K562 (cell line): Measurements from ENCODE around the gene P2RY11. TPM values are rescaled to one million over a fixed set of nuclear protein-coding genes. Genes with fewer than 3 reads are reported as not detected.
A peak's percentile ranks its signal among the peaks of the same experiment; 100 is the strongest.

Experiments used
- ATAC-seq: fragments of 200-7000 bp; cut with Tn5 transposase; 3 replicates; pipeline ENCODE4 v1.9.1; 2020; ENCODE audit warnings: moderate library complexity
- BruUV-seq: library from RNA; stranded (reverse); fragments of 400-500 nt; replicated peaks from 2 replicates; lab custom pipeline; 2021; lab: Mats Ljungman, UMichigan
- CTCF ChIA-PET: fragments of 300-600 bp; formaldehyde crosslinking; extraction: SDS; loops from one replicate; lab custom pipeline; 2021; ENCODE audit warnings: low intra/inter-chr PET ratio; lab: Yijun Ruan, JAX
- POLR2A ChIA-PET: fragments of 300-600, 350-650 bp; sonication (Branson Sonifier 250); formaldehyde crosslinking; extraction: SDS; loops from one replicate; lab custom pipeline; 2021; ENCODE audit warnings: antibody characterized with exemption, inconsistent platforms; lab: Yijun Ruan, JAX
- DNase-seq, 4 experiments: peaks; one replicate each; pipeline versions ENCODE4 v3.0.0 to v3.0.0-alpha.2; 2011 to 2018; ENCODE audit warnings: low spot score in 3 of 4, mixed read lengths in 3 of 4; ENCODE audit errors: extremely low read depth in 1 of 4
- FAIRE-seq: peaks from 2 replicates; lab custom pipeline; 2011; peaks lifted over from hg19 to GRCh38; lab: Jason Lieb, UNC
- H2AFZ ChIP-seq: 2 replicates; pipeline ENCODE4 v1.6.0; 2011; ENCODE audit warnings: low read depth, low read length, control low read depth, inconsistent platforms
- H3K27ac ChIP-seq: fragments of 200-600 bp; 3 replicates; pipeline ENCODE4 v1.8.0; 2011; ENCODE audit warnings: low read depth, mild to moderate bottlenecking, control low read depth, inconsistent platforms, low read length, moderate library complexity, mixed read lengths; ENCODE audit errors: extremely low read depth
- H3K27me3 ChIP-seq, 2 experiments: fragments of 300-600 bp in 1 of 2; 2 replicates in 1 of 2; 3 replicates in 1 of 2; pipeline versions ENCODE4 v1.6.0 to v1.8.0; 2011; ENCODE audit warnings: inconsistent platforms in 2 of 2, low read length in 2 of 2, mild to moderate bottlenecking in 1 of 2, mixed read lengths in 1 of 2, moderate library complexity in 1 of 2; ENCODE audit not compliant: control insufficient read depth in 2 of 2, insufficient read depth in 2 of 2
- H3K36me3 ChIP-seq: fragments of 300-600 bp; 3 replicates; pipeline ENCODE4 v1.8.0; 2011; ENCODE audit warnings: mild to moderate bottlenecking, low read length, inconsistent platforms; ENCODE audit not compliant: control insufficient read depth, insufficient read depth
- H3K4me1 ChIP-seq, 2 experiments: fragments of 200-600 bp in 1 of 2; replicated peaks in 1 of 2; 2 replicates in 1 of 2; 3 replicates in 1 of 2; pipeline versions ENCODE4 v1.5.1 to v1.8.0; 2011; ENCODE audit warnings: inconsistent platforms in 2 of 2, low read length in 2 of 2, mild to moderate bottlenecking in 1 of 2, mixed read lengths in 1 of 2, moderate library complexity in 1 of 2; ENCODE audit not compliant: control insufficient read depth in 2 of 2, insufficient read depth in 2 of 2
- H3K4me2 ChIP-seq: 2 replicates; pipeline ENCODE4 v1.6.1; 2011; ENCODE audit warnings: low read length, control low read depth, inconsistent platforms, mixed read lengths; ENCODE audit not compliant: insufficient read depth
- H3K4me3 ChIP-seq: fragments of 200-600 bp; sonication (generic), shearing (Covaris generic); 2 replicates; pipeline ENCODE4 v1.5.1; 2016; ENCODE audit warnings: control low read depth, inconsistent platforms
- H3K79me2 ChIP-seq: fragments of 200-600 bp; 3 replicates; pipeline ENCODE4 v1.8.0; 2011; ENCODE audit warnings: low read length, inconsistent platforms; ENCODE audit not compliant: control insufficient read depth, insufficient read depth
- H3K9ac ChIP-seq, 2 experiments: 2 replicates each; pipeline versions ENCODE4 v1.6.0 to v1.6.1; 2011; ENCODE audit warnings: low read depth in 2 of 2, low read length in 2 of 2, control low read depth in 1 of 2, inconsistent platforms in 1 of 2, mild to moderate bottlenecking in 1 of 2, mixed read lengths in 1 of 2; ENCODE audit not compliant: insufficient read depth in 1 of 2
- H3K9me1 ChIP-seq: one replicate; pipeline ENCODE4 v1.6.0; 2011; ENCODE audit warnings: inconsistent platforms, mild to moderate bottlenecking, low read length, moderate library complexity; ENCODE audit not compliant: control insufficient read depth, insufficient read depth
- H3K9me3 ChIP-seq: replicated peaks from 2 replicates; pipeline ENCODE4 v1.5.1; 2011; ENCODE audit warnings: low read depth, low read length, inconsistent platforms; ENCODE audit not compliant: control insufficient read depth, insufficient read depth
- H4K20me1 ChIP-seq: replicated peaks from 2 replicates; pipeline ENCODE4 v1.6.1; 2011; ENCODE audit warnings: low read length, inconsistent platforms, mixed read lengths; ENCODE audit not compliant: control insufficient read depth, insufficient read depth
- GABPB2 ChIP-seq: fragments of 250-450 bp; sonication (Bioruptor Pico); conservative IDR thresholded peaks from 2 replicates; pipeline ENCODE4 v1.5.1; 2021; ENCODE audit warnings: mild to moderate bottlenecking
- HNRNPH1 ChIP-seq: fragments of 200-400 bp; formaldehyde crosslinking; optimal IDR thresholded peaks from 2 replicates; pipeline ENCODE3; 2017; ENCODE audit warnings: low read depth, mild to moderate bottlenecking, low read length, moderate library complexity
- NRF1 ChIP-seq, 2 experiments: fragments of 450-650 bp; IDR thresholded peaks in 1 of 2; conservative IDR thresholded peaks in 1 of 2; 2 replicates each; pipeline ENCODE4 v1.6.1; 2014; ENCODE audit warnings: mild to moderate bottlenecking in 2 of 2
- RBM22 ChIP-seq: fragments of 200-400 bp; formaldehyde crosslinking; IDR thresholded peaks from 2 replicates; pipeline ENCODE4 v1.6.1; 2018; ENCODE audit warnings: low read length, low read depth; ENCODE audit not compliant: poor library complexity, severe bottlenecking
- TAF15 ChIP-seq: fragments of 200-400 bp; formaldehyde crosslinking; IDR thresholded peaks from 2 replicates; pipeline ENCODE4 v1.6.1; 2017; ENCODE audit warnings: mild to moderate bottlenecking, low read depth, low read length, moderate library complexity
- ZNF143 ChIP-seq: sonication (generic); formaldehyde crosslinking; IDR thresholded peaks from 2 replicates; pipeline ENCODE4 v1.9.0; 2022; ENCODE audit warnings: mild to moderate bottlenecking, missing genetic modification reagents
- ZNF507 ChIP-seq: conservative IDR thresholded peaks from 2 replicates; pipeline ENCODE4 v1.6.1; 2017; ENCODE audit warnings: missing genetic modification characterization, missing compliant biosample characterization
- WGBS: fragments of 100-300 bp; shearing (Covaris generic); methylation state at CpG from one replicate; pipeline ENCODE4 v1.1.6; 2016; ENCODE audit warnings: low coverage, mixed read lengths; ENCODE audit not compliant: insufficient coverage; ENCODE audit errors: missing lambda C conversion rate; 5-methylcytosine and 5-hydroxymethylcytosine counted together
- in situ Hi-C: fragments of 300-500 bp; cut with MboI; formaldehyde crosslinking; loops from 4 replicates; pipeline ENCODE4 v1.15.0; 2018; ENCODE audit warnings: inconsistent platforms, mixed read lengths
- intact Hi-C: fragments of 100-400 bp; cut with micrococcal nuclease; formaldehyde crosslinking; loops from 2 replicates; pipeline ENCODE4 v1.14.2; 2022
- polyA plus RNA-seq, 8 experiments: library from polyadenylated mRNA; depleted of rRNA in 4 of 8; stranded (reverse) in 5 of 8; unstranded in 3 of 8; fragments of >200 nt; fragmentation: Nextera tagmentation in 2 of 8; fragmentation: Illumina TruSeq in 1 of 8; extraction: Ambion mirVana in 2 of 8; extraction: Trizol in 1 of 8; gene quantifications; 2 replicates each; pipeline versions ENCODE4 v1.2.1 to v1.2.3, GENCODE V29; 2011 to 2014; ENCODE audit warnings: inconsistent platforms in 1 of 8, missing spikeins in 1 of 8
- total RNA-seq, 7 experiments: library from RNA; depleted of rRNA in 6 of 7; stranded (reverse); fragments of >200 nt in 6 of 7; fragmentation: Illumina TruSeq in 2 of 7; extraction: Trizol in 2 of 7; gene quantifications; 2 replicates each; pipeline versions ENCODE4 v1.2.1 to v1.2.3, GENCODE V29; 2011 to 2021; ENCODE audit warnings: low replicate concordance in 1 of 7
- TF ChIP-seq, protein P1 (sequence below): sonication (generic); formaldehyde crosslinking; IDR thresholded peaks from 2 replicates; pipeline ENCODE4 v1.8.1; 2023; ENCODE audit warnings: missing genetic modification reagents, mild to moderate bottlenecking, borderline replicate concordance

The P2RY11 gene
- total and polyA plus RNA-seq, 9 of the 15 experiments (the other 6 are each of a cell fraction or from before 2014, with no cell fraction given) = 0.03 to 10.1 (median 1.5) TPM

DNA sequence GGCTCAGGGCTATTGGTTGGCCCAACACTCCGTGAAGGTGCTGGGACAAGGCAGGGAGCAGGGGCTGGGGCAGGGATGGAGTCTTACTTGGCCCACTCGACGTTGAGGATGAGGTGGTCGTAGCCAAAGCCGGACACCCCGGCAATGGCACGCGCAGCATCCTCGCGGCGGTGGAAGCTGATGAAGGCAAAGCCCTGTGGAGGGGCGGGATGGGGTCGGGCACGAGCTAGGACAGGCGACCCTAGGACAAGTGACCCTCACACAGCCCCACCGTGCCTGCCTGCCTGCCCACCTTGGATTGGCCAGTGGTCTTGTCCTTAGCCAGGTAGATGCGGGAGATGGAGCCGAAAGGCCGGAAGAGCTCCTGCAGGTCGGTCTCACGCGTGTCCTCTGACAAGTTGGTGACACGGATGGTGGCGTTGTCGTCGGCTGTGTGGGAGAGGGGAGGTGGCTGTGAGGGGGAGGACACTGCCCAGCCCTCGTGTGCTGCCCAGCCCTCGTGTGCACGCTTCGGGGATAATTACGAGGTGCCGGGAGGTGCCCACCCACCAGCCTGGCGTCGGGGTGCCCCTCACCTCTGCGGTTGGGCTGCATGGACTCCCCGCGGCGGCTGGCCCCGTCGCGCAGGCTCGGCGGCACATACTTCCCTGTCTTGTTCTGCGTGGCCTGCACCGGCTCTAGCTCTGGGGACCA, 4.0 kb downstream of the P2RY11 start:
- Histone ChIP-seq H3K4me1 (peaks cover 3 to 90% of the 10 kb centered on the region in 2 experiments; a peak in 3 of 5 replicates), H3K79me2 (peaks cover 15% of the 10 kb centered on the region), H3K27ac (no peak overlapping the region), H2AFZ (no peak overlapping the region), H4K20me1 (peaks cover 5% of the 10 kb centered on the region; the same call in 1 of the 2 replicates), H3K9ac (no peak overlapping the region), H3K4me3 (no peak overlapping the region), H3K4me2 (no peak overlapping the region), H3K9me1 (no peaks in the 10 kb centered on the region), H3K27me3 (no peaks in the 10 kb centered on the region), H3K36me3 (peaks cover 55% of the 10 kb centered on the region; the same call in 2 of the 3 replicates), H3K9me3 (no peaks in the 10 kb centered on the region)
- 93% methylated on average over 35 of the region's 45 CpGs for WGBS
- ChIA-PET POLR2A (interaction anchor here (0.7 to 5.8 kb wide), 6 partner anchors 8 to 361 kb away, joined by 3 to 49 read pairs (median 4); partner anchors contain the start of gene PPAN), CTCF (no interaction called here)
- BruUV-seq = TSS peak; percentile 3
- ATAC-seq = no peak
- in situ Hi-C loops = no loop called here
- intact Hi-C loops = no loop called here
- FAIRE-seq = no peak
- peak in 1 of 4 experiments; percentile 14 for DNase-seq
- TF ChIP-seq ZNF507 (no peak), HNRNPH1 (peak; percentile 53), NRF1 (conservative IDR thresholded peaks at IDR 0.05 in 1 of 2, IDR thresholded peaks at IDR 0.05 in 1 of 2) (no peak), GABPB2 (CRISPR knock-in tag) (no peak), ZNF143 (CRISPR knock-in tag) (0 out of 2 replicates have a peak, but pooled peaks have one; percentile 31), RBM22 (peak; percentile 83), TAF15 (0 out of 2 replicates have a peak, but pooled peaks have one; percentile 83)
- TF ChIP-seq, protein P1, sequence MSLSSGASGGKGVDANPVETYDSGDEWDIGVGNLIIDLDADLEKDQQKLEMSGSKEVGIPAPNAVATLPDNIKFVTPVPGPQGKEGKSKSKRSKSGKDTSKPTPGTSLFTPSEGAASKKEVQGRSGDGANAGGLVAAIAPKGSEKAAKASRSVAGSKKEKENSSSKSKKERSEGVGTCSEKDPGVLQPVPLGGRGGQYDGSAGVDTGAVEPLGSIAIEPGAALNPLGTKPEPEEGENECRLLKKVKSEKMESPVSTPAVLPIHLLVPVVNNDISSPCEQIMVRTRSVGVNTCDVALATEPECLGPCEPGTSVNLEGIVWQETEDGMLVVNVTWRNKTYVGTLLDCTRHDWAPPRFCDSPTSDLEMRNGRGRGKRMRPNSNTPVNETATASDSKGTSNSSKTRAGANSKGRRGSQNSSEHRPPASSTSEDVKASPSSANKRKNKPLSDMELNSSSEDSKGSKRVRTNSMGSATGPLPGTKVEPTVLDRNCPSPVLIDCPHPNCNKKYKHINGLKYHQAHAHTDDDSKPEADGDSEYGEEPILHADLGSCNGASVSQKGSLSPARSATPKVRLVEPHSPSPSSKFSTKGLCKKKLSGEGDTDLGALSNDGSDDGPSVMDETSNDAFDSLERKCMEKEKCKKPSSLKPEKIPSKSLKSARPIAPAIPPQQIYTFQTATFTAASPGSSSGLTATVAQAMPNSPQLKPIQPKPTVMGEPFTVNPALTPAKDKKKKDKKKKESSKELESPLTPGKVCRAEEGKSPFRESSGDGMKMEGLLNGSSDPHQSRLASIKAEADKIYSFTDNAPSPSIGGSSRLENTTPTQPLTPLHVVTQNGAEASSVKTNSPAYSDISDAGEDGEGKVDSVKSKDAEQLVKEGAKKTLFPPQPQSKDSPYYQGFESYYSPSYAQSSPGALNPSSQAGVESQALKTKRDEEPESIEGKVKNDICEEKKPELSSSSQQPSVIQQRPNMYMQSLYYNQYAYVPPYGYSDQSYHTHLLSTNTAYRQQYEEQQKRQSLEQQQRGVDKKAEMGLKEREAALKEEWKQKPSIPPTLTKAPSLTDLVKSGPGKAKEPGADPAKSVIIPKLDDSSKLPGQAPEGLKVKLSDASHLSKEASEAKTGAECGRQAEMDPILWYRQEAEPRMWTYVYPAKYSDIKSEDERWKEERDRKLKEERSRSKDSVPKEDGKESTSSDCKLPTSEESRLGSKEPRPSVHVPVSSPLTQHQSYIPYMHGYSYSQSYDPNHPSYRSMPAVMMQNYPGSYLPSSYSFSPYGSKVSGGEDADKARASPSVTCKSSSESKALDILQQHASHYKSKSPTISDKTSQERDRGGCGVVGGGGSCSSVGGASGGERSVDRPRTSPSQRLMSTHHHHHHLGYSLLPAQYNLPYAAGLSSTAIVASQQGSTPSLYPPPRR (CRISPR knock-in tag) = peak; percentile 31; the same call in 1 of the 2 replicates
